Hepatocyte (in vitro differentiated cells): ENCODE measurements around the gene ANKRD55. TPM values are rescaled to one million over a fixed set of nuclear protein-coding genes. Genes with fewer than 3 reads are reported as not detected.

Experiments used
- DNase-seq: peaks from one replicate; pipeline ENCODE4 v3.0.0-alpha.2; 2016; ENCODE audit warnings: low spot score
- H2AFZ ChIP-seq: fragments of 200-600 bp; sonication (generic); 2 replicates; pipeline ENCODE4 v1.6.0; 2016; ENCODE audit warnings: antibody characterized with exemption, mild to moderate bottlenecking
- H3K27ac ChIP-seq: fragments of 200-600 bp; sonication (generic); 2 replicates; pipeline ENCODE4 v1.5.1; 2016; ENCODE audit warnings: mild to moderate bottlenecking
- H3K27me3 ChIP-seq: fragments of 200-600 bp; sonication (generic); 2 replicates; pipeline ENCODE4 v1.6.1; 2016
- H3K36me3 ChIP-seq: fragments of 200-600 bp; sonication (generic); replicated peaks from 2 replicates; pipeline ENCODE4 v1.5.1; 2016; ENCODE audit warnings: low read depth; ENCODE audit not compliant: insufficient read depth
- H3K4me1 ChIP-seq: fragments of 200-600 bp; sonication (generic); 2 replicates; pipeline ENCODE4 v1.5.1; 2016; ENCODE audit warnings: mild to moderate bottlenecking, moderate library complexity; ENCODE audit not compliant: insufficient read depth
- H3K4me2 ChIP-seq: fragments of 200-600 bp; sonication (generic); 2 replicates; pipeline ENCODE4 v1.6.0; 2016
- H3K4me3 ChIP-seq: fragments of 200-600 bp; sonication (generic); 2 replicates; pipeline ENCODE4 v1.5.1; 2016; ENCODE audit warnings: mild to moderate bottlenecking
- H3K79me2 ChIP-seq: fragments of 200-600 bp; sonication (generic); 2 replicates; pipeline ENCODE4 v1.6.0; 2017; ENCODE audit warnings: mild to moderate bottlenecking
- H3K9me2 ChIP-seq: fragments of 200-600 bp; sonication (generic); replicated peaks from 2 replicates; pipeline ENCODE4 v1.6.0; 2017; ENCODE audit warnings: mild to moderate bottlenecking; ENCODE audit not compliant: insufficient read depth
- H3K9me3 ChIP-seq: fragments of 200-600 bp; sonication (generic); 2 replicates; pipeline ENCODE4 v1.5.1; 2016; ENCODE audit warnings: low read depth, mild to moderate bottlenecking
- H4K20me1 ChIP-seq: fragments of 200-600 bp; sonication (generic); 2 replicates; pipeline ENCODE4 v1.6.0; 2016; ENCODE audit warnings: mild to moderate bottlenecking; ENCODE audit not compliant: insufficient read depth, poor library complexity, severe bottlenecking
- CTCF ChIP-seq: fragments of 200-600 bp; sonication (generic); IDR thresholded peaks from 2 replicates; pipeline ENCODE4 v1.5.1; 2016; ENCODE audit warnings: antibody characterized with exemption, mild to moderate bottlenecking; ENCODE audit not compliant: poor library complexity
- EZH2 ChIP-seq: fragments of 200-600 bp; sonication (generic); IDR thresholded peaks from 2 replicates; pipeline ENCODE4 v1.6.1; 2016; ENCODE audit warnings: antibody characterized with exemption, mild to moderate bottlenecking, borderline replicate concordance
- EZH2phosphoT487 ChIP-seq: fragments of 200-600 bp; sonication (generic); IDR thresholded peaks from one replicate; pipeline ENCODE4 v1.6.1; 2018; ENCODE audit warnings: antibody characterized with exemption, mild to moderate bottlenecking, low read depth, moderate library complexity; ENCODE audit not compliant: unreplicated experiment, severe bottlenecking
- WGBS: methylation state at CpG from one replicate; pipeline ENCODE4 v1.1.6; 2016; ENCODE audit warnings: low lambda C conversion rate; ENCODE audit errors: missing lambda C conversion rate; 5-methylcytosine and 5-hydroxymethylcytosine counted together
- polyA plus RNA-seq: library from polyadenylated mRNA; unstranded; fragments of >200 nt; fragmentation: Nextera tagmentation; extraction: Ambion mirVana; gene quantifications from 2 replicates; pipeline ENCODE4 v1.2.1, GENCODE V29; 2016
- total RNA-seq: library from RNA; depleted of rRNA; stranded (reverse); fragments of >200 nt; gene quantifications from 2 replicates; pipeline ENCODE4 v1.2.3, GENCODE V29; 2014

Gene ANKRD55
- total and polyA plus RNA-seq, 2 experiments from 2014 or later = 0.20 to 0.31 TPM

- H3K9me2 ChIP-seq = no peaks in the 10 kb centered on the region
- H3K27me3 ChIP-seq = no peaks in the 10 kb centered on the region
- H3K4me2 ChIP-seq = no peak overlapping the region
- no peaks in the 10 kb centered on the region for H4K20me1 ChIP-seq
- peak; percentile 85 for DNase-seq
- H3K9me3 ChIP-seq = no peaks in the 10 kb centered on the region
- no peak overlapping the region for H3K4me3 ChIP-seq
- peaks cover 4% of the 10 kb centered on the region for H3K4me1 ChIP-seq
- H3K79me2 ChIP-seq = no peaks in the 10 kb centered on the region
- no peak overlapping the region for H2AFZ ChIP-seq
- TF ChIP-seq EZH2phosphoT487 (no peak), CTCF (peak; percentile 73), EZH2 (no peak)
- peak overlapping the region; percentile 8 for H3K27ac ChIP-seq
- 34% methylated on average over 5 of the region's 5 CpGs for WGBS
- H3K36me3 ChIP-seq = no peaks in the 10 kb centered on the region
Measured at GRCh38 chr5:56200971-56201666, 32.0 kb downstream of the ANKRD55 start.

DNA sequence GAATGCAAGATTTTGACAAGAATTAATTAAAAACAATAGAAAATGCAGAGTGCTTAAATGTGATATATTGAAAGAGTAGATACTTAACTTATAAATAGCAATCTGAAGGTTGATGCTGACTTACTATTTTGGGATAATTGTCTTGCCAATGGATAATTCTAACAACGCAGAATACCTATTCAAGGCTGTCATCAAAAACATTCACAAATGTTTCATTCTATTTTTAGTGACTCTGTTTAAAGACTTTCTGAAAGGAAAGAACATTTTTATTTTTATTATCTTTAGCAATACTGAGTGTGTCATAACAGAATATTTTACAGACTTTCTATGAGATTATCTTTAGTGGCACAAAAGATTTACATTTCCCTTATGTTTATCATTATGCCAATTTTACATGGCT lies 38.1 kb downstream of the ANKRD55 start:
- no peaks in the 10 kb centered on the region for H3K9me3 ChIP-seq
- no peaks in the 10 kb centered on the region for H4K20me1 ChIP-seq
- 71% methylated on average over 1 of the region's 1 CpG for WGBS
- H3K9me2 ChIP-seq = no peaks in the 10 kb centered on the region
- no peak overlapping the region for H3K27ac ChIP-seq
- no peak overlapping the region for H3K4me3 ChIP-seq
- H3K4me2 ChIP-seq = no peak overlapping the region
- no peaks in the 10 kb centered on the region for H3K27me3 ChIP-seq
- TF ChIP-seq EZH2phosphoT487 = no peak
- TF ChIP-seq EZH2 = no peak
- TF ChIP-seq CTCF = no peak
- H2AFZ ChIP-seq = no peak overlapping the region
- H3K4me1 ChIP-seq = no peaks in the 10 kb centered on the region
- H3K79me2 ChIP-seq = no peaks in the 10 kb centered on the region
- H3K36me3 ChIP-seq = no peaks in the 10 kb centered on the region
- no peak for DNase-seq

DNA sequence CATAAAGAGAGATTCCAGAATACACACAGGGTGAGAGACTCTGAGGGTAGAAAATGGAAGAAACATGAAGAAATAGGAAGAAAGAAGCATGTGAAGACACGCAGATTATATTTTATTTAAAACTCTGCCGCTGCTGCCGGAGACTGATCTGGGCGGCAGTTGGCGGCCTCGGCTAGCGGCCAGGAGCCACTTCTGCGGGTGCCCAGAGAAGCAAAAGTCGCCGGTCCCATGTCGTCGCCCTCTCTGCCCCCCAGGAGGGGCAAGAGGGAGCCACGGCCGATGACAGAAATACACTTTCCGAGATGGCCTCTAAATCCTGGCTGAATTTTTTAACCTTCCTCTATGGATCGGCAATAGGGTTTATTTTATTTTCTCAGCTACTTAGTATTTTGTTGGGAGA lies 40.9 kb downstream of the ANKRD55 start:
- H3K4me1 ChIP-seq = no peaks in the 10 kb centered on the region
- no peak for DNase-seq
- H3K36me3 ChIP-seq = no peaks in the 10 kb centered on the region
- H3K79me2 ChIP-seq = no peaks in the 10 kb centered on the region
- TF ChIP-seq EZH2 (no peak), CTCF (no peak), EZH2phosphoT487 (no peak)
- WGBS = 92% methylated on average over 15 of the region's 16 CpGs
- no peak overlapping the region for H3K27ac ChIP-seq
- H3K4me2 ChIP-seq = no peak overlapping the region
- no peaks in the 10 kb centered on the region for H4K20me1 ChIP-seq
- H3K27me3 ChIP-seq = no peaks in the 10 kb centered on the region
- H2AFZ ChIP-seq = no peak overlapping the region
- H3K4me3 ChIP-seq = no peak overlapping the region
- H3K9me2 ChIP-seq = no peaks in the 10 kb centered on the region
- no peaks in the 10 kb centered on the region for H3K9me3 ChIP-seq

GRCh38 chr5:56191656-56192055 lies 41.5 kb downstream of the ANKRD55 start:
- no peak for DNase-seq
- no peak overlapping the region for H3K27ac ChIP-seq
- H3K9me3 ChIP-seq = no peaks in the 10 kb centered on the region
- H2AFZ ChIP-seq = no peak overlapping the region
- no peak overlapping the region for H3K4me3 ChIP-seq
- H3K9me2 ChIP-seq = no peaks in the 10 kb centered on the region
- no peaks in the 10 kb centered on the region for H4K20me1 ChIP-seq
- H3K4me1 ChIP-seq = no peaks in the 10 kb centered on the region
- no peaks in the 10 kb centered on the region for H3K27me3 ChIP-seq
- H3K4me2 ChIP-seq = no peak overlapping the region
- no peaks in the 10 kb centered on the region for H3K36me3 ChIP-seq
- WGBS = 91% methylated on average over 3 of the region's 3 CpGs
- H3K79me2 ChIP-seq = no peaks in the 10 kb centered on the region
- TF ChIP-seq CTCF (no peak), EZH2 (no peak)
